H9 (cell line): ENCODE results near the gene TMPRSS3. TPM values are rescaled to one million over a fixed set of nuclear protein-coding genes. Genes with fewer than 3 reads are reported as not detected.

Experiments used
- DNase-seq: peaks from one replicate; pipeline ENCODE4 v3.0.0-alpha.2; 2017
- H2AFZ ChIP-seq: one replicate; pipeline ENCODE4 v1.6.1; 2013; ENCODE audit warnings: mild to moderate bottlenecking, low read length, control low read depth, moderate library complexity
- H2AK5ac ChIP-seq: 2 replicates; pipeline ENCODE4 v1.6.1; 2013; ENCODE audit warnings: low read length, control low read depth, mixed read lengths; ENCODE audit not compliant: insufficient read length
- H2BK120ac ChIP-seq: one replicate; pipeline ENCODE4 v1.6.1; 2013; ENCODE audit warnings: low read depth, mild to moderate bottlenecking, low read length, control low read depth, inconsistent platforms; ENCODE audit not compliant: poor library complexity, severe bottlenecking
- H2BK12ac ChIP-seq: 2 replicates; pipeline ENCODE4 v1.6.1; 2013; ENCODE audit warnings: low read length, control low read depth, mixed read lengths, low read depth; ENCODE audit not compliant: insufficient read length
- H2BK15ac ChIP-seq: 2 replicates; pipeline ENCODE4 v1.6.1; 2013; ENCODE audit warnings: low read depth, low read length, control low read depth
- H2BK20ac ChIP-seq: one replicate; pipeline ENCODE4 v1.6.1; 2013; ENCODE audit warnings: low read depth, mild to moderate bottlenecking, low read length, control low read depth, inconsistent platforms; ENCODE audit not compliant: poor library complexity, severe bottlenecking
- H2BK5ac ChIP-seq: 2 replicates; pipeline ENCODE4 v1.6.1; 2013; ENCODE audit warnings: low read length, control low read depth, mixed read lengths; ENCODE audit not compliant: insufficient read length
- H3K14ac ChIP-seq: 2 replicates; pipeline ENCODE4 v1.6.1; 2013; ENCODE audit warnings: low read length, control low read depth; ENCODE audit not compliant: insufficient read depth
- H3K18ac ChIP-seq: 2 replicates; pipeline ENCODE4 v1.6.1; 2013; ENCODE audit warnings: low read depth, mild to moderate bottlenecking, mixed read lengths, low read length, control low read depth; ENCODE audit not compliant: insufficient read length
- H3K23ac ChIP-seq: 2 replicates; pipeline ENCODE4 v1.6.1; 2013; ENCODE audit warnings: low read length, control low read depth, mixed read lengths, low read depth; ENCODE audit not compliant: insufficient read length
- H3K23me2 ChIP-seq: 2 replicates; pipeline ENCODE4 v1.6.1; 2013; ENCODE audit warnings: low read depth, mild to moderate bottlenecking, mixed read lengths, low read length, control low read depth; ENCODE audit not compliant: insufficient read length, poor library complexity, severe bottlenecking
- H3K27ac ChIP-seq: 2 replicates; pipeline ENCODE4 v1.5.1; 2013; ENCODE audit warnings: low read length, control low read depth, mixed read lengths, low read depth; ENCODE audit not compliant: insufficient read length
- H3K27me3 ChIP-seq: 2 replicates; pipeline ENCODE4 v1.6.1; 2013; ENCODE audit warnings: low read length, control low read depth, inconsistent platforms; ENCODE audit not compliant: insufficient read depth
- H3K4ac ChIP-seq: 2 replicates; pipeline ENCODE4 v1.6.1; 2013; ENCODE audit warnings: low read depth, mild to moderate bottlenecking, control low read depth, inconsistent platforms, low read length, moderate library complexity
- H3K4me1 ChIP-seq: 2 replicates; pipeline ENCODE4 v1.6.1; 2013; ENCODE audit warnings: low read length, control low read depth, inconsistent platforms; ENCODE audit not compliant: insufficient read depth
- H3K4me2 ChIP-seq: 2 replicates; pipeline ENCODE4 v1.6.1; 2013; ENCODE audit warnings: low read length, control low read depth, mixed read lengths; ENCODE audit not compliant: insufficient read length, insufficient read depth
- H3K56ac ChIP-seq: 2 replicates; pipeline ENCODE4 v1.6.1; 2013; ENCODE audit warnings: low read depth, mild to moderate bottlenecking, mixed read lengths, low read length, control low read depth; ENCODE audit not compliant: insufficient read length
- H3K79me1 ChIP-seq: 2 replicates; pipeline ENCODE4 v1.6.1; 2013; ENCODE audit warnings: low read depth, mild to moderate bottlenecking, moderate library complexity, low read length, control low read depth, inconsistent platforms; ENCODE audit not compliant: insufficient read depth, poor library complexity, severe bottlenecking
- H3K79me2 ChIP-seq: 2 replicates; pipeline ENCODE4 v1.6.1; 2013; ENCODE audit warnings: low read length, control low read depth, inconsistent platforms; ENCODE audit not compliant: insufficient read depth
- H3K9ac ChIP-seq: 2 replicates; pipeline ENCODE4 v1.6.1; 2013; ENCODE audit warnings: low read length, control low read depth, mixed read lengths; ENCODE audit not compliant: insufficient read length; ENCODE audit errors: extremely low read depth
- H3K9me3 ChIP-seq: one replicate; pipeline ENCODE4 v1.6.1; 2013; ENCODE audit warnings: low read depth, low read length, inconsistent platforms; ENCODE audit not compliant: control insufficient read depth
- H3T11ph ChIP-seq: one replicate; pipeline ENCODE4 v1.6.1; 2013; ENCODE audit warnings: mild to moderate bottlenecking, low read length, control low read depth, inconsistent platforms
- H4K20me1 ChIP-seq: one replicate; pipeline ENCODE4 v1.6.1; 2013; ENCODE audit not compliant: control insufficient read depth, insufficient read length, insufficient read depth
- H4K5ac ChIP-seq: 2 replicates; pipeline ENCODE4 v1.6.1; 2013; ENCODE audit warnings: low read depth, mild to moderate bottlenecking, mixed read lengths, low read length, control low read depth; ENCODE audit not compliant: insufficient read length
- H4K8ac ChIP-seq: replicated peaks from 2 replicates; pipeline ENCODE4 v1.6.1; 2013; ENCODE audit warnings: low read length, control low read depth, mixed read lengths, low read depth; ENCODE audit not compliant: insufficient read length
- H4K91ac ChIP-seq: 2 replicates; pipeline ENCODE4 v1.6.1; 2013; ENCODE audit warnings: low read depth, mild to moderate bottlenecking, moderate library complexity, mixed read lengths, low read length, control low read depth; ENCODE audit not compliant: insufficient read length
- H3K27ac Mint-ChIP-seq, 3 experiments: 2 replicates in 2 of 3; 3 replicates in 1 of 3; pipeline ENCODE4 v1.8.0; 2020 to 2021; ENCODE audit warnings: mixed read lengths in 3 of 3, mild to moderate bottlenecking in 1 of 3, moderate library complexity in 1 of 3
- H3K27me3 Mint-ChIP-seq: 2 replicates; pipeline ENCODE4 v1.8.0; 2021; ENCODE audit warnings: low read depth, mild to moderate bottlenecking, moderate library complexity, mixed read lengths
- H3K36me3 Mint-ChIP-seq, 3 experiments: 2 replicates in 2 of 3; 3 replicates in 1 of 3; pipeline ENCODE4 v1.8.0; 2020 to 2021; ENCODE audit warnings: low read depth in 3 of 3, mixed read lengths in 3 of 3; ENCODE audit not compliant: insufficient read depth in 1 of 3
- H3K4me1 Mint-ChIP-seq, 2 experiments: 2 replicates each; pipeline ENCODE4 v1.8.0; 2020; ENCODE audit warnings: mixed read lengths in 2 of 2
- H3K4me3 Mint-ChIP-seq, 2 experiments: 2 replicates in 1 of 2; 3 replicates in 1 of 2; pipeline ENCODE4 v1.8.0; 2020 to 2021; ENCODE audit warnings: mild to moderate bottlenecking in 2 of 2, mixed read lengths in 2 of 2, moderate library complexity in 1 of 2
- H3K9me3 Mint-ChIP-seq, 2 experiments: 2 replicates in 1 of 2; 3 replicates in 1 of 2; pipeline ENCODE4 v1.8.0; 2020; ENCODE audit warnings: mild to moderate bottlenecking in 2 of 2, mixed read lengths in 2 of 2, moderate library complexity in 1 of 2
- WGBS: extraction: QIAGEN DNeasy Blood & Tissue Kit; methylation state at CpG from one replicate; pipeline ENCODE4 v1.1.7; 2013; ENCODE audit warnings: missing lambda C conversion rate, low lambda C conversion rate, mixed read lengths; ENCODE audit not compliant: insufficient read length; ENCODE audit errors: extremely low coverage; 5-methylcytosine and 5-hydroxymethylcytosine counted together
- total RNA-seq: library from RNA; stranded (reverse); gene quantifications from 2 replicates; pipeline ENCODE4 v1.2.1, GENCODE V29; 2021
- TF ChIP-seq, protein P1 (sequence below): fragments of 200-600 bp; sonication (generic); conservative IDR thresholded peaks from 3 replicates; pipeline ENCODE4 v1.8.0; 2021; ENCODE audit warnings: antibody characterized with exemption, mild to moderate bottlenecking

Gene TMPRSS3
- total RNA-seq, 1 experiment from 2014 or later: 0.31 TPM

- Histone ChIP-seq H3K79me1 (no peaks in the 10 kb centered on the region), H2BK120ac (no peak overlapping the region), H4K8ac (no peak overlapping the region), H3K9me3 (no peaks in the 10 kb centered on the region), H2BK12ac (no peak overlapping the region), H3K4me2 (no peak overlapping the region), H2AK5ac (no peak overlapping the region), H4K5ac (no peak overlapping the region), H2BK5ac (no peak overlapping the region), H3K14ac (no peak overlapping the region), H3K4me1 (no peaks in the 10 kb centered on the region), H4K91ac (no peak overlapping the region), H2BK20ac (no peak overlapping the region), H3K18ac (no peak overlapping the region), H3K23ac (no peak overlapping the region), H3K27ac (no peak overlapping the region), H2AFZ (no peak overlapping the region), H3K79me2 (no peaks in the 10 kb centered on the region), H3K23me2 (no peaks in the 10 kb centered on the region), H3K27me3 (no peaks in the 10 kb centered on the region), H3K56ac (no peak overlapping the region), H4K20me1 (no peaks in the 10 kb centered on the region), H3K4ac (no peak overlapping the region), H2BK15ac (no peak overlapping the region), H3K9ac (no peak overlapping the region), H3T11ph (no peak overlapping the region)
- Mint-ChIP-seq H3K36me3 (peaks cover 0 to 9% (median 0%) of the 10 kb centered on the region in 3 experiments; a peak in 2 of 7 replicates), H3K9me3 (peaks cover 6 to 12% of the 10 kb centered on the region in 2 experiments), H3K4me3 (no peak overlapping the region), H3K27me3 (peaks cover 26% of the 10 kb centered on the region), H3K4me1 (peaks cover 6 to 8% of the 10 kb centered on the region in 2 experiments), H3K27ac (peak overlapping the region in 1 of 3 experiments; percentile 48; a peak in 1 of 7 replicates)
- no peak for DNase-seq
- TF ChIP-seq, protein P1, sequence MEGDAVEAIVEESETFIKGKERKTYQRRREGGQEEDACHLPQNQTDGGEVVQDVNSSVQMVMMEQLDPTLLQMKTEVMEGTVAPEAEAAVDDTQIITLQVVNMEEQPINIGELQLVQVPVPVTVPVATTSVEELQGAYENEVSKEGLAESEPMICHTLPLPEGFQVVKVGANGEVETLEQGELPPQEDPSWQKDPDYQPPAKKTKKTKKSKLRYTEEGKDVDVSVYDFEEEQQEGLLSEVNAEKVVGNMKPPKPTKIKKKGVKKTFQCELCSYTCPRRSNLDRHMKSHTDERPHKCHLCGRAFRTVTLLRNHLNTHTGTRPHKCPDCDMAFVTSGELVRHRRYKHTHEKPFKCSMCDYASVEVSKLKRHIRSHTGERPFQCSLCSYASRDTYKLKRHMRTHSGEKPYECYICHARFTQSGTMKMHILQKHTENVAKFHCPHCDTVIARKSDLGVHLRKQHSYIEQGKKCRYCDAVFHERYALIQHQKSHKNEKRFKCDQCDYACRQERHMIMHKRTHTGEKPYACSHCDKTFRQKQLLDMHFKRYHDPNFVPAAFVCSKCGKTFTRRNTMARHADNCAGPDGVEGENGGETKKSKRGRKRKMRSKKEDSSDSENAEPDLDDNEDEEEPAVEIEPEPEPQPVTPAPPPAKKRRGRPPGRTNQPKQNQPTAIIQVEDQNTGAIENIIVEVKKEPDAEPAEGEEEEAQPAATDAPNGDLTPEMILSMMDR: no peak
- no CpG with 5 or more reads among the region's 8 CpGs for WGBS
Observed at GRCh38 chr21:42378418-42378817, 17.4 kb downstream of the TMPRSS3 start.
